Trophoblast cell (in vitro differentiated cells and primary cell): ENCODE measurements around the gene ITGA8.

Source experiments
- DNase-seq, 2 donors: peaks; one replicate each; pipeline ENCODE4 v3.0.0-alpha.2; 2016
- H2AFZ ChIP-seq: 2 replicates; pipeline ENCODE4 v1.6.1; 2013; ENCODE audit warnings: low read length, moderate library complexity, mild to moderate bottlenecking; ENCODE audit not compliant: insufficient read depth, poor library complexity
- H2AK5ac ChIP-seq: 2 replicates; pipeline ENCODE4 v1.6.1; 2013; ENCODE audit warnings: mild to moderate bottlenecking, low read length
- H2BK120ac ChIP-seq: 2 replicates; pipeline ENCODE4 v1.6.1; 2013; ENCODE audit warnings: low read length, mild to moderate bottlenecking, moderate library complexity; ENCODE audit not compliant: insufficient read depth, poor library complexity
- H2BK12ac ChIP-seq: 2 replicates; pipeline ENCODE4 v1.6.1; 2013; ENCODE audit warnings: mild to moderate bottlenecking, low read length, moderate library complexity
- H2BK5ac ChIP-seq: 2 replicates; pipeline ENCODE4 v1.6.1; 2013; ENCODE audit warnings: low read length, low read depth, moderate library complexity, mild to moderate bottlenecking; ENCODE audit not compliant: poor library complexity
- H3K14ac ChIP-seq: 2 replicates; pipeline ENCODE4 v1.6.1; 2013; ENCODE audit warnings: mild to moderate bottlenecking, low read length
- H3K18ac ChIP-seq: 2 replicates; pipeline ENCODE4 v1.6.1; 2013; ENCODE audit warnings: mild to moderate bottlenecking, low read length
- H3K23ac ChIP-seq: 2 replicates; pipeline ENCODE4 v1.6.1; 2013; ENCODE audit warnings: low read length
- H3K27ac ChIP-seq: 2 replicates; pipeline ENCODE4 v1.5.1; 2013; ENCODE audit warnings: low read depth, mild to moderate bottlenecking, inconsistent platforms, low read length, moderate library complexity
- H3K27me3 ChIP-seq: 2 replicates; pipeline ENCODE4 v1.6.1; 2013; ENCODE audit warnings: inconsistent platforms, mild to moderate bottlenecking, low read length, moderate library complexity; ENCODE audit not compliant: insufficient read depth
- H3K36me3 ChIP-seq, 2 experiments: 1 replicate in 1 of 2; 2 replicates in 1 of 2; pipeline ENCODE4 v1.6.1; 2013; ENCODE audit warnings: low read length in 2 of 2, mild to moderate bottlenecking in 2 of 2, moderate library complexity in 1 of 2; ENCODE audit not compliant: insufficient read depth in 2 of 2, control insufficient read depth in 1 of 2
- H3K4ac ChIP-seq: 2 replicates; pipeline ENCODE4 v1.6.1; 2013; ENCODE audit warnings: low read depth, mild to moderate bottlenecking, low read length, moderate library complexity
- H3K4me1 ChIP-seq, 2 experiments: 1 replicate in 1 of 2; 2 replicates in 1 of 2; pipeline ENCODE4 v1.6.1; 2013; ENCODE audit warnings: low read length in 2 of 2, mild to moderate bottlenecking in 2 of 2, moderate library complexity in 1 of 2; ENCODE audit not compliant: insufficient read depth in 2 of 2, control insufficient read depth in 1 of 2
- H3K4me2 ChIP-seq: 2 replicates; pipeline ENCODE4 v1.6.1; 2013; ENCODE audit warnings: inconsistent platforms, mild to moderate bottlenecking, low read length, moderate library complexity
- H3K4me3 ChIP-seq: 2 replicates; pipeline ENCODE4 v1.5.1; 2013; ENCODE audit warnings: mild to moderate bottlenecking, low read depth, low read length, inconsistent platforms
- H3K79me1 ChIP-seq: one replicate; pipeline ENCODE4 v1.6.1; 2013; ENCODE audit warnings: low read length
- H3K79me2 ChIP-seq: 2 replicates; pipeline ENCODE4 v1.6.1; 2013; ENCODE audit warnings: low read length, mild to moderate bottlenecking; ENCODE audit not compliant: control insufficient read depth, insufficient read depth, poor library complexity
- H3K9ac ChIP-seq: 2 replicates; pipeline ENCODE4 v1.6.1; 2013; ENCODE audit warnings: mild to moderate bottlenecking, low read length
- H3K9me3 ChIP-seq: 2 replicates; pipeline ENCODE4 v1.6.1; 2013; ENCODE audit warnings: low read depth, mild to moderate bottlenecking, control low read depth, inconsistent platforms, low read length; ENCODE audit not compliant: insufficient read depth
- H4K12ac ChIP-seq: 2 replicates; pipeline ENCODE4 v1.6.1; 2013; ENCODE audit warnings: low read depth, mild to moderate bottlenecking, low read length, moderate library complexity
- H4K8ac ChIP-seq: 2 replicates; pipeline ENCODE4 v1.6.1; 2013; ENCODE audit warnings: low read depth, mild to moderate bottlenecking, low read length, moderate library complexity
- H4K91ac ChIP-seq: one replicate; pipeline ENCODE4 v1.6.1; 2013; ENCODE audit warnings: low read depth, mild to moderate bottlenecking, low read length, moderate library complexity
- WGBS: extraction: QIAGEN DNeasy Blood & Tissue Kit; methylation state at CpG from one replicate; pipeline ENCODE4 v1.1.7; 2013; ENCODE audit warnings: missing lambda C conversion rate; ENCODE audit not compliant: insufficient read length, insufficient coverage; ENCODE audit errors: extremely low coverage; 5-methylcytosine and 5-hydroxymethylcytosine counted together

ITGA8 gene

DNA sequence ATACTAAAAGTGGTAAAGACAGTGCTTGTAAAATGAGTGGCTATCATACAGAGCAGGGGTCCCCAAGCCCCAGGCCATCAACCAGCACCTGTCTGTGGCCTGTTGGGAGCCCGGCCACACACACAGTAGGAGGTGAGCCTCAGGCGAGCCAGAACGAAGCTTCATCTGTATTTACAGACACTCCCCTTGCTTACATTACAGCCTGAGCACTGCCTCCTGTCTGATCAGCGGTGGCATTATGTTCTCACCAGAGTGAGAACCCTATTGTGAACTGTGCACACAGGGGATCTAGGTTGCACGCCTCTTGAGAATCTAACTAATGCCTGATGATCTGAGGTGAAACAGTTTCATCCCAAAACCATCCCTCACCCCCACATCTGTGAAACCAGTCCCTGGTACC lies 58.7 kb downstream of the ITGA8 start:
- Histone ChIP-seq H2BK5ac (no peak overlapping the region), H3K27me3 (no peaks in the 10 kb centered on the region), H3K23ac (no peak overlapping the region), H2BK120ac (no peak overlapping the region), H3K18ac (no peak overlapping the region), H2AFZ (no peak overlapping the region), H3K79me1 (no peaks in the 10 kb centered on the region), H4K91ac (no peak overlapping the region), H3K4ac (no peak overlapping the region), H3K9me3 (no peaks in the 10 kb centered on the region), H2AK5ac (no peak overlapping the region), H3K27ac (no peak overlapping the region), H3K4me2 (no peak overlapping the region), H4K8ac (no peak overlapping the region), H3K9ac (no peak overlapping the region), H3K79me2 (no peaks in the 10 kb centered on the region), H4K12ac (no peak overlapping the region), H3K36me3 (no peaks in the 10 kb centered on the region), H2BK12ac (no peak overlapping the region), H3K4me3 (no peak overlapping the region), H3K14ac (no peak overlapping the region), H3K4me1 (no peaks in the 10 kb centered on the region)
- no CpG with 5 or more reads among the region's 5 CpGs for WGBS
- no peak for DNase-seq

DNA sequence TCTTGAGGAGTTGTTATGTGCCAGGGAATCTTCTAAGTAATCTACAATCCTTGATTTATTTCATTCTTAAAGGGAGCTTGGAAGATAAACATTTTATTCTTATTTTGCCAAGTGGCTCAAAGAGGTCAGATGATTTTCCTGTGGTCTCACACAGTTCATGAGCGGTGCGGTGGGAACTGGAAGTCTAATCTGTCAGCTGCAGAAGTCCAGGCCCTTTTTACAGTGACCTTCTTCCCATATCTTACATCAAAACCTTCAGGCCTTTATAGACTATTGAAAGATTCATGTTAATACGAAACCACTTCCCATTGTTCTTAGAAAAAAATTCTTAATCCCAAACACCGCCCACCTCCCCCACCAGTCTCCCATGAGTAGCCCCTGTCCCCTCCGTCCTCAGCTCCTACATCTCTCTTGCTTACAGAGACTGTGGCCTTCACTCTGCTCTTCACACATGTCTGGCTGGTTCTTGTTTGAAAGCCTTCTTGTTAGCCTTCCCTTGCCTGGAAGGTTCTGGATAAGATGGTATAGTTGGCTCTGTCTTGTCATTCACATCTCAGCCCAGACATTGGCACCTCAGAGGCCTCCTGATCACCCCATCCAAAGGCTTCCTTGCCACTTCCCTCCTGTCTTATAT lies 61.5 kb downstream of the ITGA8 start:
- Histone ChIP-seq H2BK12ac (no peak overlapping the region), H4K8ac (no peak overlapping the region), H3K9me3 (no peaks in the 10 kb centered on the region), H3K9ac (no peak overlapping the region), H3K18ac (no peak overlapping the region), H3K4ac (no peak overlapping the region), H3K27me3 (no peaks in the 10 kb centered on the region), H3K27ac (no peak overlapping the region), H3K14ac (no peak overlapping the region), H3K79me2 (no peaks in the 10 kb centered on the region), H3K4me3 (no peak overlapping the region), H4K12ac (no peak overlapping the region), H2BK5ac (no peak overlapping the region), H2AFZ (no peak overlapping the region), H2AK5ac (no peak overlapping the region), H3K79me1 (no peaks in the 10 kb centered on the region), H3K4me1 (no peaks in the 10 kb centered on the region), H2BK120ac (no peak overlapping the region), H3K36me3 (no peaks in the 10 kb centered on the region), H3K23ac (no peak overlapping the region), H3K4me2 (no peak overlapping the region), H4K91ac (no peak overlapping the region)
- no peak for DNase-seq
- no CpG with 5 or more reads among the region's 5 CpGs for WGBS

DNA sequence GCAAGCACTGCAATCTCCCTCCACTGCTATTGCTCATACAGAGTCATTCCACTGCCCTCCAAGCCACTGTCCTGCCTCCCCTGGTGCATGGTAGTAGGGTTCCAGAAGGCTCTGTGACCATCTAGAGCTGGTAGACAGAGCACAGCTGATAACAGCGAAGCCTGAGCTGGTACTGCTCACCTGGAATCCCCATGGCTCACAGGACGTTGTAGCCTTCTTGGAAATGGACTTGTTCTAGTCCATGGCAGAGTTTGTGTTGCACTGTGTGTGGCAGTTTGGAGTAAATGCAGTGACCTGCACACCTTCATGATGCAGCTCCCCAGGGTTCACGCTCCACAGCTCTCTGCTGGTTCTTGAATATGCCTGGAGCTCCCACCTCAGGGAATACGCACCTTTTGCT lies 67.0 kb downstream of the ITGA8 start:
- no peak overlapping the region for H3K23ac ChIP-seq
- H4K91ac ChIP-seq = no peak overlapping the region
- H3K27me3 ChIP-seq = no peaks in the 10 kb centered on the region
- no peak overlapping the region for H3K4me2 ChIP-seq
- H3K79me1 ChIP-seq = no peaks in the 10 kb centered on the region
- H3K4me3 ChIP-seq = no peak overlapping the region
- no peaks in the 10 kb centered on the region for H3K4me1 ChIP-seq
- H3K36me3 ChIP-seq = no peaks in the 10 kb centered on the region
- no peak overlapping the region for H2BK5ac ChIP-seq
- H3K14ac ChIP-seq = no peak overlapping the region
- H3K18ac ChIP-seq = no peak overlapping the region
- H3K79me2 ChIP-seq = no peaks in the 10 kb centered on the region
- no CpG with 5 or more reads among the region's 4 CpGs for WGBS
- H2AK5ac ChIP-seq = no peak overlapping the region
- no peak for DNase-seq
- H3K27ac ChIP-seq = no peak overlapping the region
- no peak overlapping the region for H2BK12ac ChIP-seq
- H3K9ac ChIP-seq = no peak overlapping the region
- no peak overlapping the region for H2BK120ac ChIP-seq
- H4K12ac ChIP-seq = no peak overlapping the region
- no peaks in the 10 kb centered on the region for H3K9me3 ChIP-seq
- no peak overlapping the region for H2AFZ ChIP-seq
- H4K8ac ChIP-seq = no peak overlapping the region
- H3K4ac ChIP-seq = no peak overlapping the region

DNA sequence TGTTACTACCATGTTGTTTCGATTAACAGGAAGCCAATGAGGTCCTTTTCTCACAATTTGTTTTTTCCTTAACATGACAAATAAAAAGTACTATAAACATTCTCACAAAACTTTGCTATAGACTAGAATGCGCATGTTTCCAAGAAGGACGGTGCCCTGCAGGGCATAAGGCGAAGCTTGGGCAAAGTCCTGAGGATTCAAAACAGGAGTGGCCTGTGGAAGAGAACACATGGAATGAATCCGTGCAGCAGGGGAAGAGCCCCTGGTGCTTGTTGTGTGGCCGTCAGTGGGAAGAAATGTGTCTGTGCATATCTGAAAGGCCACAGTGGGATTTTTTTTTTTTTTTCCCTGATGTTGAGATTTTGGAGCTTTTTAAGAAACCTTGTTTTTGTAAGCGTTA lies 67.6 kb downstream of the ITGA8 start:
- no CpG with 5 or more reads among the region's 7 CpGs for WGBS
- Histone ChIP-seq H3K14ac (no peak overlapping the region), H3K23ac (no peak overlapping the region), H3K79me2 (no peaks in the 10 kb centered on the region), H3K4me3 (no peak overlapping the region), H3K18ac (no peak overlapping the region), H3K9me3 (no peaks in the 10 kb centered on the region), H2BK5ac (no peak overlapping the region), H3K4me2 (no peak overlapping the region), H3K27ac (no peak overlapping the region), H3K9ac (no peak overlapping the region), H3K4ac (no peak overlapping the region), H2BK12ac (no peak overlapping the region), H3K36me3 (no peaks in the 10 kb centered on the region), H3K4me1 (no peaks in the 10 kb centered on the region), H3K79me1 (no peaks in the 10 kb centered on the region), H3K27me3 (no peaks in the 10 kb centered on the region), H2AK5ac (no peak overlapping the region), H4K91ac (no peak overlapping the region), H2AFZ (no peak overlapping the region), H4K12ac (no peak overlapping the region), H4K8ac (no peak overlapping the region), H2BK120ac (no peak overlapping the region)
- no peak for DNase-seq
